OCI-LY7 (cell line): ENCODE results near the gene NTN4. TPM values are rescaled to one million over a fixed set of nuclear protein-coding genes. Genes with fewer than 3 reads are reported as not detected.
"Not testable (repeated sequence)": the region's sequence is repeated elsewhere in the genome, so short reads cannot be mapped to it uniquely, and the experiment has no call there.

Experiments
- BruUV-seq: library from RNA; stranded (reverse); fragments of 400-500 nt; replicated peaks from 2 replicates; lab custom pipeline; 2021; lab: Mats Ljungman, UMichigan
- CTCF ChIA-PET: fragments of 300-600 bp; sonication (Branson Sonifier 250); formaldehyde crosslinking; loops from one replicate; lab custom pipeline; 2022; ENCODE audit warnings: antibody characterized with exemption; ENCODE audit not compliant: unreplicated experiment; lab: Charles Lee
- POLR2A ChIA-PET: fragments of 300-600 bp; sonication (Branson Sonifier 250); formaldehyde crosslinking; loops from one replicate; lab custom pipeline; 2022; ENCODE audit warnings: antibody characterized with exemption; lab: Charles Lee
- DNase-seq: peaks from one replicate; pipeline ENCODE4 v3.0.0-alpha.2; 2015; ENCODE audit warnings: low spot score
- H2AFZ ChIP-seq: fragments of 200-600 bp; sonication (generic), shearing (Covaris generic); 2 replicates; pipeline ENCODE4 v1.6.1; 2014; ENCODE audit warnings: mild to moderate bottlenecking, antibody characterized with exemption, low read length, moderate library complexity
- H3K27ac ChIP-seq: fragments of 200-600 bp; sonication (generic); 2 replicates; pipeline ENCODE4 v1.5.1; 2014; ENCODE audit warnings: mixed run types, low read depth, mild to moderate bottlenecking, moderate library complexity, low read length, inconsistent platforms; ENCODE audit not compliant: poor library complexity, severe bottlenecking
- H3K36me3 ChIP-seq: fragments of 200-600 bp; sonication (generic); 2 replicates; pipeline ENCODE4 v1.6.1; 2014; ENCODE audit warnings: mild to moderate bottlenecking, antibody characterized with exemption, low read length, moderate library complexity, mixed read lengths; ENCODE audit not compliant: insufficient read depth
- H3K4me1 ChIP-seq: fragments of 200-600 bp; sonication (generic); 2 replicates; pipeline ENCODE4 v1.5.1; 2014; ENCODE audit warnings: mild to moderate bottlenecking, low read length; ENCODE audit not compliant: insufficient read depth, poor library complexity, severe bottlenecking
- H3K4me2 ChIP-seq: fragments of 200-600 bp; sonication (generic); 2 replicates; pipeline ENCODE4 v1.6.1; 2014; ENCODE audit warnings: mild to moderate bottlenecking, low read length
- H3K4me3 ChIP-seq: fragments of 200-600 bp; sonication (generic); 2 replicates; pipeline ENCODE4 v1.5.1; 2014; ENCODE audit warnings: mild to moderate bottlenecking, low read depth, low read length; ENCODE audit not compliant: poor library complexity, severe bottlenecking
- H3K79me2 ChIP-seq: fragments of 200-600 bp; sonication (generic); 2 replicates; pipeline ENCODE4 v1.6.1; 2016; ENCODE audit warnings: low read depth, mild to moderate bottlenecking, low read length, moderate library complexity, mixed read lengths; ENCODE audit not compliant: insufficient read depth
- H3K9me2 ChIP-seq: fragments of 200-600 bp; sonication (generic); 2 replicates; pipeline ENCODE4 v1.6.1; 2016; ENCODE audit warnings: mild to moderate bottlenecking, low read length, mixed read lengths; ENCODE audit not compliant: insufficient read depth
- H3K9me3 ChIP-seq: fragments of 200-600 bp; sonication (generic); 2 replicates; pipeline ENCODE4 v1.6.1; 2014; ENCODE audit warnings: mild to moderate bottlenecking, mixed run types, low read length, mixed read lengths
- H4K20me1 ChIP-seq: fragments of 200-600 bp; sonication (generic); 2 replicates; pipeline ENCODE4 v1.6.1; 2014; ENCODE audit warnings: mild to moderate bottlenecking, antibody characterized with exemption, low read length, moderate library complexity, mixed read lengths; ENCODE audit not compliant: insufficient read depth
- CTCF ChIP-seq: fragments of 200-600 bp; sonication (generic); conservative IDR thresholded peaks from 2 replicates; pipeline ENCODE4 v1.5.1; 2014; ENCODE audit warnings: mild to moderate bottlenecking, antibody characterized with exemption, low read length, moderate library complexity, mixed read lengths
- EZH2phosphoT487 ChIP-seq: fragments of 200-600 bp; sonication (generic); IDR thresholded peaks from 2 replicates; pipeline ENCODE4 v1.6.1; 2018; ENCODE audit warnings: low read depth, borderline replicate concordance, mild to moderate bottlenecking, mixed run types, antibody characterized with exemption, low read length, moderate library complexity, mixed read lengths
- intact Hi-C: fragments of 100-400 bp; cut with micrococcal nuclease; formaldehyde crosslinking; loops from one replicate; pipeline ENCODE4 v1.10.0; 2022; ENCODE audit not compliant: unreplicated experiment
- total RNA-seq, 2 experiments: library from RNA; depleted of rRNA in 1 of 2; stranded (reverse); fragments of >200 nt in 1 of 2; shearing (Covaris generic) in 1 of 2; gene quantifications; 2 replicates each; pipeline ENCODE4 v1.2.3, GENCODE V29; 2014 to 2022

Gene NTN4
- total RNA-seq, 2 experiments from 2014 or later, result not detected

GRCh38 chr12:95759039-95759438 is 31.5 kb downstream of the NTN4 start:
- DNase-seq, result no peak
- no peak overlapping the region for H3K4me2 ChIP-seq
- H3K4me3 ChIP-seq, result no peak overlapping the region
- no TSS peak for BruUV-seq
- no peaks in the 10 kb centered on the region for H4K20me1 ChIP-seq
- H3K79me2 ChIP-seq, result no peaks in the 10 kb centered on the region
- ChIA-PET POLR2A (interaction anchor here (0.7 kb wide), 1 partner anchor 1728 kb away, joined by 5 read pairs; no protein-coding TSS in a partner anchor), CTCF (no interaction called here)
- intact Hi-C loops, result no loop called here
- no peak overlapping the region for H3K27ac ChIP-seq
- TF ChIP-seq EZH2phosphoT487, result no peak
- TF ChIP-seq CTCF, result no peak
- no peaks in the 10 kb centered on the region for H3K36me3 ChIP-seq
- no peaks in the 10 kb centered on the region for H3K4me1 ChIP-seq
- no peaks in the 10 kb centered on the region for H3K9me3 ChIP-seq
- H2AFZ ChIP-seq, result no peak overlapping the region
- no peaks in the 10 kb centered on the region for H3K9me2 ChIP-seq

DNA sequence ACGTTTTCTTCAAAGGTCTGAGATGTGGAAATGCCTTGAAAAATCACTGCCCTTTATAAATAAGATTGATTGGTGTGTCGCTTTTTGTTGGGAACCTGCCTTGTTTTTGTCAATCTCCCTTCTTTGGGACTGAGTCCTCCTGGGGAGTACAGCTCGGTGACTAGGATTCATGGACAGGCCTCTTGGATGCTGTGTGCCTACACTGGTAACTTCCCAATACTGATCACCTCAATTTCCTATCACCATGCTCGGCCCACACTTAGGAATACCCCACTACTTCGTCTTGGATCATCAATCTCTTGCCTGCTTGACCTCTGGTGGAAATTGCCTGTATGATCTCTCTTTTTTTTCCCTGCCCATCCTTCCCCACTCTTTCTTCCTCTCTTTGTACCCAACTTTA is 34.2 kb downstream of the NTN4 start:
- Histone ChIP-seq H3K4me2 (no peak overlapping the region), H3K9me3 (no peaks in the 10 kb centered on the region), H3K27ac (no peak overlapping the region), H3K4me1 (no peaks in the 10 kb centered on the region), H3K36me3 (no peaks in the 10 kb centered on the region), H3K79me2 (no peaks in the 10 kb centered on the region), H3K4me3 (no peak overlapping the region), H3K9me2 (no peaks in the 10 kb centered on the region), H4K20me1 (no peaks in the 10 kb centered on the region), H2AFZ (no peak overlapping the region)
- POLR2A ChIA-PET, result no interaction called here
- intact Hi-C loops, result no loop called here
- CTCF ChIA-PET, result no interaction called here
- TF ChIP-seq EZH2phosphoT487 (no peak), CTCF (no peak)
- no TSS peak for BruUV-seq
- no peak for DNase-seq

- no peaks in the 10 kb centered on the region for H3K9me3 ChIP-seq
- no peaks in the 10 kb centered on the region for H4K20me1 ChIP-seq
- no peaks in the 10 kb centered on the region for H3K79me2 ChIP-seq
- ChIA-PET CTCF (no interaction called here), POLR2A (no interaction called here)
- no peak overlapping the region for H3K27ac ChIP-seq
- TF ChIP-seq CTCF (no peak), EZH2phosphoT487 (no peak)
- no peak overlapping the region for H3K4me3 ChIP-seq
- no peaks in the 10 kb centered on the region for H3K4me1 ChIP-seq
- H2AFZ ChIP-seq, result no peak overlapping the region
- no peak overlapping the region for H3K4me2 ChIP-seq
- no peak for DNase-seq
- H3K36me3 ChIP-seq, result no peaks in the 10 kb centered on the region
- intact Hi-C loops, result no loop called here
- no TSS peak for BruUV-seq
- no peaks in the 10 kb centered on the region for H3K9me2 ChIP-seq
Observed at GRCh38 chr12:95755261-95755865, 35.2 kb downstream of the NTN4 start.

DNA sequence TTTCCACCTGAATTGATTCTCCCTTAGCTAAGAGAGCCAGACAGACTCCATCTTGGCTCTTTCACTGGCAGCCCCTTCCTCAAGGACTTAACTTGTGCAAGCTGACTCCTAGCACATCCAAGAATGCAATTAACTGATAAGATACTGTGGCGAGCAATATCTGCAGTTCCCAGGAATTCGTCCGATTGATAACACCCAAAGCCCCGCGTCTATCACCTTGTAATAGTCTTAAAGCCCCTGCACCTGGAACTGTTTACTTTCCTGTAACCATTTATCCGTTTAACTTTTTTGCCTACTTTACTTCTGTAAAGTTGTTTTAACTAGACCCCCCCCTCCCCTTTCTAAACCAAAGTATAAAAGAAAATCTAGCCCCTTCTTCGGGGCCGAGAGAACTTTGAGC is 44.5 kb downstream of the NTN4 start:
- H3K4me3 ChIP-seq, H3K4me2 ChIP-seq, H2AFZ ChIP-seq, H4K20me1 ChIP-seq, H3K36me3 ChIP-seq, H3K9me3 ChIP-seq, H3K79me2 ChIP-seq, intact Hi-C loops, POLR2A ChIA-PET, DNase-seq, CTCF ChIA-PET, H3K9me2 ChIP-seq, H3K27ac ChIP-seq, BruUV-seq, H3K4me1 ChIP-seq: not testable (repeated sequence)
